H1 (cell line): ENCODE data around the gene GRM8. TPM values are rescaled to one million over a fixed set of nuclear protein-coding genes. Genes with fewer than 3 reads are reported as not detected.

Source experiments
- CTCF ChIA-PET: fragments of 300-600 bp; sonication (Branson Sonifier 250); formaldehyde crosslinking; loops from one replicate; lab custom pipeline; 2021; ENCODE audit not compliant: partially characterized antibody; lab: Charles Lee
- POLR2A ChIA-PET: fragments of 300-600 bp; sonication (Branson Sonifier 250); formaldehyde crosslinking; loops from one replicate; lab custom pipeline; 2021; ENCODE audit warnings: inconsistent platforms; ENCODE audit not compliant: partially characterized antibody; lab: Charles Lee
- DNase-seq, 2 experiments: peaks; one replicate each; pipeline versions ENCODE4 v3.0.0 to v3.0.0-alpha.2; 2010 to 2022; ENCODE audit warnings: low spot score in 2 of 2, low read depth in 1 of 2, mixed read lengths in 1 of 2
- FAIRE-seq: peaks from 2 replicates; lab custom pipeline; 2011; peaks lifted over from hg19 to GRCh38; lab: Jason Lieb, UNC
- H2AFZ ChIP-seq: 2 replicates; pipeline ENCODE4 v1.8.1; 2012; ENCODE audit warnings: low read length, inconsistent platforms
- H2AK5ac ChIP-seq: 2 replicates; pipeline ENCODE4 v1.6.1; 2013; ENCODE audit warnings: low read depth, low read length
- H2BK120ac ChIP-seq: replicated peaks from 2 replicates; pipeline ENCODE3; 2013; ENCODE audit warnings: low read depth, low read length, inconsistent platforms
- H2BK12ac ChIP-seq: 2 replicates; pipeline ENCODE4 v1.6.1; 2013; ENCODE audit warnings: low read depth, low read length
- H2BK15ac ChIP-seq: 2 replicates; pipeline ENCODE4 v1.6.1; 2013; ENCODE audit warnings: low read length
- H2BK20ac ChIP-seq: 2 replicates; pipeline ENCODE4 v1.6.1; 2013; ENCODE audit warnings: low read length
- H2BK5ac ChIP-seq: 2 replicates; pipeline ENCODE4 v1.6.1; 2013; ENCODE audit warnings: low read depth, low read length
- H3K14ac ChIP-seq: 2 replicates; pipeline ENCODE4 v1.6.1; 2013; ENCODE audit warnings: inconsistent platforms; ENCODE audit not compliant: insufficient read length
- H3K18ac ChIP-seq: 2 replicates; pipeline ENCODE4 v1.6.1; 2013; ENCODE audit warnings: low read length; ENCODE audit errors: extremely low read depth
- H3K23ac ChIP-seq: 2 replicates; pipeline ENCODE4 v1.6.1; 2013; ENCODE audit warnings: inconsistent platforms; ENCODE audit not compliant: insufficient read length
- H3K23me2 ChIP-seq: 2 replicates; pipeline ENCODE4 v1.6.1; 2013; ENCODE audit warnings: low read depth, low read length
- H3K27ac ChIP-seq: 2 replicates; pipeline ENCODE4 v1.6.1; 2011; ENCODE audit warnings: low read depth, low read length, inconsistent platforms
- H3K27me3 ChIP-seq, 4 experiments: replicated peaks in 1 of 4; 1 replicate in 1 of 4; 2 replicates in 3 of 4; pipeline versions ENCODE4 v1.6.1 to v1.8.1; 2011 to 2013; ENCODE audit warnings: low read length in 3 of 4, mild to moderate bottlenecking in 3 of 4, inconsistent platforms in 2 of 4, mixed read lengths in 2 of 4, moderate library complexity in 1 of 4; ENCODE audit not compliant: control insufficient read depth in 3 of 4, insufficient read depth in 3 of 4; ENCODE audit errors: extremely low read depth in 1 of 4
- H3K36me3 ChIP-seq, 4 experiments: 2 replicates each; pipeline versions ENCODE4 v1.6.1 to v1.8.1; 2011 to 2013; ENCODE audit warnings: mild to moderate bottlenecking in 4 of 4, low read length in 3 of 4, moderate library complexity in 2 of 4, control low read depth in 1 of 4, inconsistent platforms in 1 of 4; ENCODE audit not compliant: insufficient read depth in 4 of 4, control insufficient read depth in 2 of 4
- H3K4ac ChIP-seq: replicated peaks from 2 replicates; pipeline ENCODE3; 2013; ENCODE audit warnings: low read length, low read depth, mixed read lengths, inconsistent platforms; ENCODE audit not compliant: insufficient read length
- H3K4me1 ChIP-seq, 4 experiments: replicated peaks in 1 of 4; 1 replicate in 1 of 4; 2 replicates in 3 of 4; pipeline versions ENCODE4 v1.6.1 to v1.8.1; 2011 to 2013; ENCODE audit warnings: low read length in 3 of 4, inconsistent platforms in 2 of 4, mixed read lengths in 1 of 4; ENCODE audit not compliant: insufficient read depth in 4 of 4, control insufficient read depth in 3 of 4
- H3K4me2 ChIP-seq, 2 experiments: 2 replicates each; pipeline versions ENCODE4 v1.6.1 to v1.8.1; 2011 to 2013; ENCODE audit warnings: low read depth in 2 of 2, low read length in 2 of 2, control low read depth in 1 of 2, inconsistent platforms in 1 of 2, mild to moderate bottlenecking in 1 of 2; ENCODE audit not compliant: insufficient read depth in 1 of 2
- H3K4me3 ChIP-seq, 4 experiments: fragments of 200-600, 300-600 bp in 1 of 4; sonication (generic), shearing (Covaris generic), sonication (Bioruptor Twin) in 1 of 4; 2 replicates each; pipeline versions ENCODE4 v1.5.1 to v1.8.1; 2011 to 2016; ENCODE audit warnings: low read length in 4 of 4, low read depth in 3 of 4, control low read depth in 2 of 4, inconsistent platforms in 2 of 4, mild to moderate bottlenecking in 2 of 4, mixed read lengths in 1 of 4, moderate library complexity in 1 of 4; ENCODE audit not compliant: insufficient read depth in 2 of 4; ENCODE audit errors: extremely low read depth in 1 of 4
- H3K56ac ChIP-seq: replicated peaks from 2 replicates; pipeline ENCODE3; 2013; ENCODE audit warnings: low read depth, mild to moderate bottlenecking, mixed read lengths, low read length, inconsistent platforms; ENCODE audit not compliant: insufficient read length
- H3K79me1 ChIP-seq: 2 replicates; pipeline ENCODE4 v1.6.1; 2013; ENCODE audit warnings: low read depth, low read length, control low read depth
- H3K79me2 ChIP-seq, 2 experiments: 2 replicates each; pipeline versions ENCODE4 v1.6.1 to v1.8.1; 2012 to 2013; ENCODE audit warnings: low read length in 2 of 2, mild to moderate bottlenecking in 2 of 2, inconsistent platforms in 1 of 2; ENCODE audit not compliant: insufficient read depth in 2 of 2, control insufficient read depth in 1 of 2
- H3K9ac ChIP-seq, 4 experiments: replicated peaks in 1 of 4; 1 replicate in 1 of 4; 2 replicates in 3 of 4; pipeline versions ENCODE4 v1.6.1 to v1.8.1; 2011 to 2013; ENCODE audit warnings: low read depth in 3 of 4, low read length in 3 of 4, control low read depth in 2 of 4, mild to moderate bottlenecking in 2 of 4, moderate library complexity in 2 of 4, inconsistent platforms in 1 of 4; ENCODE audit errors: extremely low read depth in 1 of 4
- H3K9me3 ChIP-seq, 2 experiments: 2 replicates each; pipeline versions ENCODE4 v1.6.1 to v1.8.1; 2012 to 2013; ENCODE audit warnings: mild to moderate bottlenecking in 2 of 2, moderate library complexity in 2 of 2, control low read depth in 1 of 2, inconsistent platforms in 1 of 2, low read depth in 1 of 2, low read length in 1 of 2, mixed read lengths in 1 of 2; ENCODE audit not compliant: insufficient read depth in 2 of 2
- H4K20me1 ChIP-seq, 2 experiments: replicated peaks in 1 of 2; 2 replicates each; pipeline versions ENCODE3 to v1.8.1; 2011 to 2013; ENCODE audit warnings: inconsistent platforms in 2 of 2, low read length in 2 of 2, mild to moderate bottlenecking in 1 of 2; ENCODE audit not compliant: insufficient read depth in 2 of 2, control insufficient read depth in 1 of 2
- H4K5ac ChIP-seq: 2 replicates; pipeline ENCODE4 v1.6.1; 2013; ENCODE audit warnings: low read length, low read depth, mixed read lengths, inconsistent platforms; ENCODE audit not compliant: insufficient read length
- H4K8ac ChIP-seq: 2 replicates; pipeline ENCODE4 v1.8.0; 2013; ENCODE audit warnings: mild to moderate bottlenecking, moderate library complexity, low read length, inconsistent platforms; ENCODE audit not compliant: insufficient read depth; ENCODE audit errors: extremely low read depth
- H4K91ac ChIP-seq: replicated peaks from 2 replicates; pipeline ENCODE3; 2013; ENCODE audit warnings: low read length, mixed read lengths, inconsistent platforms; ENCODE audit not compliant: insufficient read length
- ATF3 ChIP-seq: IDR thresholded peaks from 2 replicates; pipeline ENCODE4 v1.6.1; 2011; ENCODE audit warnings: low read depth, mild to moderate bottlenecking, low read length; ENCODE audit not compliant: insufficient read depth
- BCL11A ChIP-seq, 2 experiments: IDR thresholded peaks; one replicate each; pipeline ENCODE4 v1.6.1; 2011; ENCODE audit warnings: low read depth in 2 of 2, low read length in 2 of 2, mild to moderate bottlenecking in 2 of 2
- CBX5 ChIP-seq: fragments of 300-800, 300-1000 bp; sonication (generic); IDR thresholded peaks from 2 replicates; pipeline ENCODE4 v1.7.1; 2016; ENCODE audit warnings: antibody characterized with exemption, low read length, low read depth
- CBX8 ChIP-seq: fragments of 300-800, 300-1000 bp; sonication (generic); IDR thresholded peaks from 2 replicates; pipeline ENCODE4 v1.7.1; 2016; ENCODE audit warnings: low read depth, low read length, borderline replicate concordance
- FOSL1 ChIP-seq: IDR thresholded peaks from 2 replicates; pipeline ENCODE4 v1.6.1; 2011; ENCODE audit warnings: mild to moderate bottlenecking, low read depth, low read length, moderate library complexity; ENCODE audit not compliant: insufficient read depth
- GABPA ChIP-seq: IDR thresholded peaks from 2 replicates; pipeline ENCODE4 v1.6.1; 2011; ENCODE audit warnings: mild to moderate bottlenecking, low read length, moderate library complexity, borderline replicate concordance; ENCODE audit not compliant: insufficient read depth
- GTF2F1 ChIP-seq: IDR thresholded peaks from 2 replicates; pipeline ENCODE4 v1.6.1; 2012; ENCODE audit warnings: low read depth, low read length, improper control_type of control experiment, borderline replicate concordance
- HDAC2 ChIP-seq, 2 experiments: fragments of 300-600 bp in 1 of 2; sonication (generic) in 1 of 2; IDR thresholded peaks; 2 replicates each; pipeline ENCODE4 v1.6.1; 2011 to 2012; ENCODE audit warnings: low read depth in 2 of 2, low read length in 2 of 2, mild to moderate bottlenecking in 2 of 2, moderate library complexity in 2 of 2, borderline replicate concordance in 1 of 2, inconsistent platforms in 1 of 2
- JUN ChIP-seq: IDR thresholded peaks from 2 replicates; pipeline ENCODE4 v1.6.1; 2011; ENCODE audit warnings: low read depth, mild to moderate bottlenecking, improper control_type of control experiment, low read length
- NANOG ChIP-seq: IDR thresholded peaks from 2 replicates; pipeline ENCODE4 v1.6.1; 2011; ENCODE audit warnings: low read length, low read depth, mild to moderate bottlenecking, inconsistent platforms; ENCODE audit not compliant: insufficient read depth, poor library complexity, severe bottlenecking
- NRF1 ChIP-seq: IDR thresholded peaks from 2 replicates; pipeline ENCODE4 v1.6.1; 2011; ENCODE audit warnings: mild to moderate bottlenecking, low read depth, low read length, improper control_type of control experiment
- POLR2A ChIP-seq, 2 experiments: IDR thresholded peaks; 1 replicate in 1 of 2; 2 replicates in 1 of 2; pipeline ENCODE4 v1.6.1; 2011; ENCODE audit warnings: low read depth in 2 of 2, low read length in 2 of 2, mild to moderate bottlenecking in 2 of 2; ENCODE audit errors: control extremely low read depth in 1 of 2
- POLR2AphosphoS5 ChIP-seq: IDR thresholded peaks from 2 replicates; pipeline ENCODE4 v1.6.1; 2011; ENCODE audit warnings: low read depth, low read length
- RFX5 ChIP-seq: IDR thresholded peaks from 2 replicates; pipeline ENCODE4 v1.6.1; 2011; ENCODE audit warnings: low read depth, low read length, improper control_type of control experiment, borderline replicate concordance
- WGBS, 2 experiments: shearing (Covaris generic) in 1 of 2; methylation state at CpG; one replicate each; pipeline versions ENCODE4 v1.1.6 to v1.1.7; 2013 to 2015; ENCODE audit warnings: low lambda C conversion rate in 2 of 2, mixed read lengths in 2 of 2, inconsistent platforms in 1 of 2, low coverage in 1 of 2, missing lambda C conversion rate in 1 of 2; ENCODE audit not compliant: insufficient replicate concordance in 2 of 2, insufficient coverage in 1 of 2, insufficient read length in 1 of 2; ENCODE audit errors: extremely low coverage in 1 of 2, missing lambda C conversion rate in 1 of 2; 5-methylcytosine and 5-hydroxymethylcytosine counted together
- polyA plus RNA-seq, 7 experiments: library from polyadenylated mRNA; depleted of rRNA in 3 of 7; stranded (reverse) in 5 of 7; unstranded in 2 of 7; fragments of >200 nt in 5 of 7; fragments of 200-250 nt in 2 of 7; gene quantifications; 1 replicate in 5 of 7; 2 replicates in 1 of 7; 4 replicates in 1 of 7; pipeline versions ENCODE4 v1.2.1 to v1.2.3, GENCODE V29; 2011 to 2013; ENCODE audit warnings: missing spikeins in 2 of 7, mixed read lengths in 2 of 7
- total RNA-seq: library from RNA; stranded (reverse); fragmentation: NEBNext Ultra II Directional; extraction: Animal tissue kit (Norgen Biotek cat#: 25700); gene quantifications from 2 replicates; pipeline ENCODE4 v1.2.1, GENCODE V29; 2021

GRM8 gene
- total and polyA plus RNA-seq, 2 of the 8 experiments (the other 6 are each of a cell fraction or from before 2014, with no cell fraction given) = 2.6 to 2.8 TPM

- Histone ChIP-seq H3K9me3 (peaks cover 0 to 4% of the 10 kb centered on the region in 2 experiments; a peak in 1 of 4 replicates), H3K79me2 (no peaks in the 10 kb centered on the region), H4K91ac (no peak overlapping the region), H4K8ac (no peak overlapping the region), H2BK15ac (no peak overlapping the region), H2BK20ac (no peak overlapping the region), H2BK5ac (no peak overlapping the region), H4K5ac (no peak overlapping the region), H2AFZ (no peak overlapping the region), H3K4me1 (peaks cover 0 to 6% (median 0%) of the 10 kb centered on the region in 4 experiments; a peak in 1 of 7 replicates), H3K18ac (no peak overlapping the region), H3K9ac (no peak overlapping the region), H3K79me1 (no peaks in the 10 kb centered on the region), H2BK120ac (no peak overlapping the region), H3K23me2 (no peaks in the 10 kb centered on the region), H2AK5ac (no peak overlapping the region), H3K27ac (no peak overlapping the region), H3K14ac (no peak overlapping the region), H3K23ac (no peak overlapping the region), H3K4ac (no peak overlapping the region), H3K56ac (no peak overlapping the region), H2BK12ac (no peak overlapping the region), H3K27me3 (no peaks in the 10 kb centered on the region), H3K4me2 (no peak overlapping the region), H4K20me1 (no peaks in the 10 kb centered on the region), H3K36me3 (peaks cover 0 to 3% (median 0%) of the 10 kb centered on the region in 4 experiments; a peak in 1 of 8 replicates), H3K4me3 (no peak overlapping the region)
- no peak for FAIRE-seq
- ChIA-PET POLR2A (no interaction called here), CTCF (interaction anchor here (0.8 kb wide), 1 partner anchor 14 kb away, joined by 3 read pairs; no protein-coding TSS in a partner anchor)
- DNase-seq = no peak
- 89% methylated on average over 1 of the region's 1 CpG; no CpG with 5 or more reads in 1 of the 2 experiments for WGBS, 2 experiments
- TF ChIP-seq JUN = no peak
- no peak for TF ChIP-seq POLR2A (IDR thresholded peaks at IDR 0.05; ENCODE audit: control extremely low read depth in 1 of 2, low read depth in 2 of 2, low read length in 2 of 2)
- no peak for TF ChIP-seq GABPA
- TF ChIP-seq NANOG = no peak
- no peak for TF ChIP-seq HDAC2 (IDR thresholded peaks at IDR 0.05; ENCODE audit: borderline replicate concordance in 1 of 2, low read depth in 2 of 2, low read length in 2 of 2)
- TF ChIP-seq NRF1 = no peak
- no peak for TF ChIP-seq CBX5
- TF ChIP-seq POLR2AphosphoS5 = no peak
- TF ChIP-seq ATF3 = no peak
- no peak for TF ChIP-seq BCL11A (IDR thresholded peaks at IDR 0.05; ENCODE audit: low read depth in 2 of 2, low read length in 2 of 2)
- no peak for TF ChIP-seq RFX5
- no peak for TF ChIP-seq CBX8
- TF ChIP-seq FOSL1 = no peak
- TF ChIP-seq GTF2F1 = no peak
Measured at GRCh38 chr7:126809188-126809587, 443.6 kb downstream of the GRM8 start.
